HTERT RPE-1 (cell line): Measurements from ENCODE around the gene CCDC86.
"Not testable (repeated sequence)": the region's sequence is repeated elsewhere in the genome, so short reads cannot be mapped to it uniquely, and the experiment has no call there.

ENCODE experiments used
- in situ Hi-C: fragments of 300-500 bp; cut with MboI; formaldehyde crosslinking; loops from 4 replicates; pipeline ENCODE4 v1.14.3; 2020; ENCODE audit warnings: low sequenced_read_pairs

CCDC86 gene, protein sequence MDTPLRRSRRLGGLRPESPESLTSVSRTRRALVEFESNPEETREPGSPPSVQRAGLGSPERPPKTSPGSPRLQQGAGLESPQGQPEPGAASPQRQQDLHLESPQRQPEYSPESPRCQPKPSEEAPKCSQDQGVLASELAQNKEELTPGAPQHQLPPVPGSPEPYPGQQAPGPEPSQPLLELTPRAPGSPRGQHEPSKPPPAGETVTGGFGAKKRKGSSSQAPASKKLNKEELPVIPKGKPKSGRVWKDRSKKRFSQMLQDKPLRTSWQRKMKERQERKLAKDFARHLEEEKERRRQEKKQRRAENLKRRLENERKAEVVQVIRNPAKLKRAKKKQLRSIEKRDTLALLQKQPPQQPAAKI

DNA sequence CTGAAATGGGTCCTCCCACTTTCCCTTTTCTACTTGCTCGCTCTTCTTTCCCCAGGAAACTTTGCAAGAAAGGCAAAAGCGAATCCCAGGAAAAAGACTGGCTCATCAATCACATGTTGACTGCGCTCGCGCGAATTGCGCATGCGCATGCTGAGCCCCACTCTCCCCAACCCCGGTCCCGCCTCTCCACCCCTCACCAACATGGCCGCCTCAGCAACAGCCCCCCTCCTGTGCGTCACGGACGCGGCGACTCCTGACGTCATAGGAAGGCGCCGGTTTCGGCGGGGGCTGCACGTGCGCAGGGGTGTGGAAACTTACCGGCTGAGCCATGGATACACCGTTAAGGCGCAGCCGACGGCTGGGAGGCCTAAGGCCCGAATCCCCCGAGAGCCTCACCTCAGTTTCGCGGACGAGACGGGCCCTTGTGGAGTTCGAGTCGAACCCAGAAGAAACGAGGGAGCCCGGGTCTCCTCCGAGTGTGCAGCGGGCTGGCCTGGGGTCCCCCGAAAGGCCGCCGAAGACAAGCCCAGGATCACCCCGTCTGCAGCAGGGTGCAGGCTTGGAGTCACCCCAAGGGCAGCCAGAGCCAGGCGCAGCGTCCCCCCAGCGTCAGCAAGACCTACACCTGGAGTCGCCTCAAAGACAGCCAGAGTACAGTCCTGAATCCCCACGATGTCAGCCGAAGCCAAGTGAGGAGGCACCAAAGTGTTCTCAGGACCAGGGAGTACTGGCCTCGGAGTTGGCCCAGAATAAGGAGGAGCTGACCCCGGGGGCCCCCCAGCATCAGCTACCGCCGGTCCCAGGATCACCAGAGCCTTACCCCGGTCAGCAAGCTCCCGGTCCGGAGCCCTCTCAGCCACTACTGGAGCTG lies at the start of gene CCDC86:
TSS of gene CCDC86 (plus strand) at position 317 of the 871 bp plus-strand sequence. CDS start at position 329, 12 bp downstream.
- in situ Hi-C loops, result no loop called here

GRCh38 chr11:60792521-60792920 lies 49.4 kb upstream of the CCDC86 start:
- in situ Hi-C loops, result no loop called here

- in situ Hi-C loops, result no loop called here
Observed at GRCh38 chr11:60795291-60795690, 46.6 kb upstream of the CCDC86 start.

- in situ Hi-C loops, result no loop called here
Observed at GRCh38 chr11:60797846-60798630, 43.9 kb upstream of the CCDC86 start.

DNA sequence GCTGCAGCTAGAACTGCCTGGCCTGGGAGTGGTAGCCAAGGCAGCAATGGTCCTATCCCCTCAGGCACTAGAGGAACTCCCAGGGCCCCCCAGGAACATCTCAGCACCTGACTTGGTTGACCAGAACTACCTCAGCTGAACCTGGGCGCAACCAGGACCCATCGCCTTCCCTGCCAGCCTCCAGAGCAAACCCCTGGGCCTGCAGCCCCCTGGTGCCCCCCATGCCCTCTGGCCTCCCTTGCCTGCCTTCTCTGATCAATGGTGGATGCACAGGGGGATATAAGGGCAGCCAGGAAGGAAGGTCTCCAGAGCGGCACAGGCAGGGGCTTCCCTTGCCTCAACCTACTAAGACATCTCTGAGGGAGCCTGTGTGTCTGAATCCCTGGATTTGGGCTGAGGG lies 43.3 kb upstream of the CCDC86 start:
- in situ Hi-C loops, result no loop called here

DNA sequence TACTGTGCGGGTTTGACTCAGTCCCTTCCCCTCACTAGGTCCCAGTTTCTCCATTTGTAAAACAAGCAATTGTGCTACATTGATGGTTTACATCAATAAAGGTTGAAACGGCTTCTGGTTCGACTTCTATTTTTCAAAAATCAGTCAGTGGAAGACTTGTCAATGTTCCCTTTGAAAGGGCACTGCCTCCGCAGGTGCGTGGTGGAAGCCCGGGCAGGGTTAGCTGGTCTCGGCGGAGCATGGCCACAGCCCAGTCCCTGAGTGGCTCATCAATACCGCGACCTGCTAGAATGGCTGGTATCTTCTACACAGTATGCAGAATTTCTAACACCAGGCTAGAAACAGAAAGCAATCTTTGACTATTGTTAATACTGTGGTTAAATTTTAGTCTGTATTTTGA lies 40.7 kb upstream of the CCDC86 start:
- in situ Hi-C loops, result no loop called here

DNA sequence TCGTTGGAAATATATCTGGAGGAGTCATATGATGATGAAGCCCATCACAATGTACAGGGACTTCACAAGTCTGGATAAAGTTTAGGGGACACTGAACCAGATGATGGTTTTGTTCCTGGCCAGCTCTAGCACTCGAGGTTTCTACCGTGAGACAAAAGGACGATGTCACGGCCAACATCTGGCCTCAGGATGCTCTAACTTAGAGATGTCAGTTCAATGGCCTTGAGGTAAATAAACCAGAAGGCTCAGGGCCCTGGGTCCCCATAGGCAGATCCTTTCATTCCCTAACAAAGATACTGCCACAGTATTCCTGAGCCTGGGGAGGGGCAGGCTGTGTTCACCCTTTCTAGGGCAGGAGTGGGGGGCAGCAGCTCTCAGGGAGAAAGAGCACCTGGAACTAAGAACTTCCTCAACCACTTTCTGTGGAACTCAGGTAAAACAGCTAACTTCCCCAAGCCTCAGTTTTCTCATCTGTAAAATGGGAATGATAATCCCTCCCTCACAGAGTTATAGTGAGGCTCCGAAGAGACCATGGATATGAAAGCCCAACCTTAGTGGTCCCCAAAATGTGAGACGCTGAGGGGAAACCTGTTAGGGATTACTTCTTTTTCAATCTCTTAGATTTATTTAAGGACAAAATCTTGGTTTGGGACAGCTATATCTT lies 38.5 kb upstream of the CCDC86 start:
- in situ Hi-C loops, result no loop called here

DNA sequence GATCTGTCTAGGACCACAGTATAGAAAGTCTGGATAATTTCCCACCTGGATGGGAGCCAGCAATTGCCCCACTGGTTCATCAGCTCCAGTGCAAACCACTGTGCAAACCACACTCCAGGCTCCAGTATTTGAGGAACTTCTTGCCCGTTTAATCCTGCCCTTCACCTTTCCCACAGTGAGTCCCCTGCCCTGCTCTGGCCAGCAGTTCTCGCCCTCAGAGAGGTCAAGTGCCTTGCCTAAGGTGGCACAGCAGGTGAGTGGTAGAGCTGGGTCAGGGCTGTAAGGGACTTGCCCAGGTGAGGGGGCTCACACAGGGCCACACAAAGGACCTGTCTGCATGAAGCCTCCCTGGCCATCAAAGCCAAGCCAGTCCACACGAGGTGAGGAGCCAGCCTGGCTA lies 32.7 kb upstream of the CCDC86 start:
- in situ Hi-C loops, result no loop called here

DNA sequence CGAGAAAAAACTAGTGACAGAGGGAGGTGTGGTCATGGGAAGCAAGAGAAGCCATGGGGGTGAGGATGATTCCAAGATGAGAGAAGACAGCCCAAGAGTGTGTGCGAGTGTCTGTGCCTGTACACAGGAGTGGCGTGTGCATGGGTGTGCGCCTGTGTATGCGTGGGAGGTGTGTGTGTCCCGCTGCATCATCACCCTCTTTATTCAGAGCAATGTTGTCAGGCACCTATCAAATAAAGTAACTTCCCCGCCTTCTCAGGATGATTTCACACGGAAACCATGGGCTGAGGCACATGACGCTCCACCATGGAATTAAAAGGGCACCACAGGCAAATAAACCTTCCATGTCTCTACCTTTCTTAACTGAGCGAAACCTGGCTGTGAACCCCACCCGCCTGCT lies 32.2 kb upstream of the CCDC86 start:
- in situ Hi-C loops, result no loop called here

DNA sequence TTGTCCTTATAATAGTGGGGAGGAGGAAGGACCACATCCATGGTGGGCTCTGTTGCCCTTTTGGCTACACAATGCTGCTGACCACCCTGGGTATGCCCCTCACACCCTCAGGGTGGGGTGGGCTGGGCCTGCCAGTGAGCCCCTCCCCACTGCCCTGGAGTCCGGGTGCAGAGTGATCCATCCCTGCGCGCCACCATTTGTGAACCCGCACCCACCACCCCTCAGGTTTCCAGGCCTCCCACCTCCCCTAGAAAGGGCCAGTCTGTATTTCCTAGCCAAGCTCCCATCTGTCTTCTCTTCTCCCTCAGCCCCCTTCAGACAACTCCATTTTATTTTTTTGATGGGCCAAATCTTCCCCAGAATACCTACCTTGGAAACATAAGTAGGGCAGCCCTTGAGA lies 31.8 kb upstream of the CCDC86 start:
- in situ Hi-C loops, result no loop called here

DNA sequence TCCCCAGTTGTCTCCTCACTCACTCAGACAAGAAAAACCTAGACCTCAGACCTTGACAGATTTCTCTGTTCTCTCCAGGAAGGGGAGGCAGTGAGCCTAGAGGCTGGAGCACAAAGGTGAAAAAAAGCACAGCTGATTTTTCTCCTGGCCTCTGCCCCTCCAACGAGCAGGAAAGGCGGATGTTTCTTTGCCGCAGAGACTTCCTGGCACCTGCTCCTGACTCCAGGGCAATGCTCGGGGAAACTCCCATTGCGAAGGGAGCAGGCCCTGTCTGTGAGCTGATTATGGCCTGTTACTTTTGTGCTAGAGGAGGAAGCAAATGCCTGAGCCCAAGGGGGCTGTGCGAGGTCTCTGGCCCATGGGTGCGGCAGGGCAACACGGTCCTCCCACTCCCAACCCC lies 31.3 kb upstream of the CCDC86 start:
- in situ Hi-C loops, result no loop called here

DNA sequence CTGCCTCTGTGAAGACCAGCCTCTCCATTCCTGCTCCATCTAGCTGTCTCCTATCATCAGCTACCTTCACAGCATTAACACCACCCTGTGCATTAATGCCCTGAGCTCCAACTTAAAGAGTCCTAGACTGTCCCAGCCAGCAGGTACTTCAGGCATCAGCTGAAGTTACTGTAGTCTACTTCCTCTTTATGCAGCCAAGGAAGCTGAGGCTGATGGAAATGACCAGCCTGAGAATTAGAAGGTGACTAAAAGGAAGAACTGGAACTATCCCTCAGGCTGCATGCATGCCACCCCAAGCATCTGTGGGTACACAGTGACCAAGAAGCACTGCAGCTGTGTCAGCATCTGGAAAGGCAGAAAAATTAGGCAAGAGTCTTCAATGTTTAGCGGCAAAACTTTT lies 28.6 kb upstream of the CCDC86 start:
- in situ Hi-C loops, result no loop called here

- in situ Hi-C loops, result no loop called here
Observed at GRCh38 chr11:60814112-60814511, 27.8 kb upstream of the CCDC86 start.

GRCh38 chr11:60816590-60817157 lies 25.2 kb upstream of the CCDC86 start:
- in situ Hi-C loops, result no loop called here

DNA sequence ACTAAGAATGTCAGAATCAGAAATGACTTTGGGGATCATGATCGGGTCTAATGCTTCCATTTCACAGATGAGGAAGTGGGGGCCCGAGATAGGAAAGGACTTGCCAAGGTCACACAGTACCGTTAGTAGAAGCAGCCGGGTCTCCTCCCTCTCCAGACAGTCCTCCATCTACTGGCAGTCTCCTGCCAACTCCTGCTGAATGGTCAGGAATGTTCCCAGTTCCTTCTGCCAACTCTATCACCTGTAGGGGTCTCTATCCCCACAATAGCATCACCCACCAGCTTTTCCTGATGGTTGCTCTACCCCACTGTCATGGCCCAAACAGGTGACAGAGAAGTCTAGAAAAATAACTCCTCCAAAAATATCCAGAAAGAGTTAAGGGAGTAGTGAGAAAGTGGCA lies 23.9 kb upstream of the CCDC86 start:
- in situ Hi-C loops, result no loop called here

- in situ Hi-C loops, result no loop called here
Observed at GRCh38 chr11:60821827-60822599, 19.9 kb upstream of the CCDC86 start.

DNA sequence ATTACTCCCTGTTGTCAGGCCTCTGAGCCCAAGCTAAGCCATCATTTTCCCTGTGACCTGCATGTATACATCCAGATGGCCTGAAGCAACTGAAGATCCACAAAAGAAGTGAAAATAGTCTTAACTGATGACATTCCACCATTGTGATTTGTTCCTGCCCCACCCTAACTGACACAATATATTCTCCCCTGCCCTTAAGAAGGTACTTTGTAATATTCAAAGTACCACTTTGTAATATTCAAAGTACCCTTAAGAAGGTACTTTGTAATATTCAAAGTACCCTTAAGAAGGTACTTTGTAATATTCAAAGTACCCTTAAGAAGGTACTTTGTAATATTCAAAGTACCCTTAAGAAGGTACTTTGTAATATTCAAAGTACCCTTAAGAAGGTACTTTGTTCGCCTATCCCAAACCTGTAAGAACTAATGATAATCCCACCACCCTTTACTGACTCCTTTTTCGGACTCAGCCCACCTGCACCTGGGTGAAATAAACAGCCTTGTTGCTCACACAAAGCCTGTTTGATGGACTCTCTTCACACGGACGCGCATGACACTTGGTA lies 18.1 kb upstream of the CCDC86 start:
- in situ Hi-C loops, result not testable (repeated sequence)

- in situ Hi-C loops, result no loop called here
Observed at GRCh38 chr11:60825118-60825517, 16.8 kb upstream of the CCDC86 start.

DNA sequence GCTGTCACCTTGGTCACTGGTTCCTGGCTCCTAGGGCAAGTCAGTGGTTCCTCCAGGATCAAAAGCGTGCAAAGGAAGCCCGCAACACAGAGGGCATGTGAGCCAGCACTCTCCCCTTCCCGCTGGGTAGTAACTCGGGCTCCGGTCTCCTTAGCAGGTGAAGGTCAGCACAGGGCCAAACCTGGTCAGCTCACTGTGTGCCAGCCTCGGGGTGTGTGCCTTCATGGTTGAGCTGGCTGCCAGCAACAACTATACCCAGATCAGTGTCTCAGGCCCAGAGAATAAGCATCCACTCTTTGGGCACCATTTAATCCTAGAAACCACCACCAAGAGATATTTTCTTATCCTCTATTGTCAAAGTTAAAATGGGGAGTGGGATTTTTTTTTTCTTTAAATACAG lies 16.1 kb upstream of the CCDC86 start:
- in situ Hi-C loops, result no loop called here
